Measurements from ENCODE around the gene TMEM161A.

TMEM161A gene

DNA sequence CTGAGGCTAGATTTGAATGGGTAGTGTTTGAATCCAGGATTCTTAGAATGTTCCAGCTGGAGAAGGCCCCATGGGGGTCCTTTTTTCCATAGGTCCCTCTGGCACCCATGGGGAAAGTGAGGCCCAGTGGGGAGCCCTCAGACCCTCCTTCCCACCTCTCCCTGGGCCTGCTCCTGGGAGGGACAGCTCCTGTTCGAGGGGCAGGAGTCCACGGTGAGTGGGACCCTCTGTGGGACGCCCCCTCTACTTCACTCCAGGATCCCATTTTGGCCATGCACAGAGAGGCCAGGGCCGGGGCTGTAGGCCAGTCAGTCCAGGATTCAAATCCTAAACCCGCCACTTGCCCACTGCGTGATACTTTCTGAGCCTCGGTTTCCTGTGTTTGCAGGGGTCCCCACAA, 24.2 kb upstream of the TMEM161A start:
- H3K4me3 ChIP-seq (ENCODE audit: low read depth, low read length), result no peak overlapping the region
- TF ChIP-seq, protein P1, sequence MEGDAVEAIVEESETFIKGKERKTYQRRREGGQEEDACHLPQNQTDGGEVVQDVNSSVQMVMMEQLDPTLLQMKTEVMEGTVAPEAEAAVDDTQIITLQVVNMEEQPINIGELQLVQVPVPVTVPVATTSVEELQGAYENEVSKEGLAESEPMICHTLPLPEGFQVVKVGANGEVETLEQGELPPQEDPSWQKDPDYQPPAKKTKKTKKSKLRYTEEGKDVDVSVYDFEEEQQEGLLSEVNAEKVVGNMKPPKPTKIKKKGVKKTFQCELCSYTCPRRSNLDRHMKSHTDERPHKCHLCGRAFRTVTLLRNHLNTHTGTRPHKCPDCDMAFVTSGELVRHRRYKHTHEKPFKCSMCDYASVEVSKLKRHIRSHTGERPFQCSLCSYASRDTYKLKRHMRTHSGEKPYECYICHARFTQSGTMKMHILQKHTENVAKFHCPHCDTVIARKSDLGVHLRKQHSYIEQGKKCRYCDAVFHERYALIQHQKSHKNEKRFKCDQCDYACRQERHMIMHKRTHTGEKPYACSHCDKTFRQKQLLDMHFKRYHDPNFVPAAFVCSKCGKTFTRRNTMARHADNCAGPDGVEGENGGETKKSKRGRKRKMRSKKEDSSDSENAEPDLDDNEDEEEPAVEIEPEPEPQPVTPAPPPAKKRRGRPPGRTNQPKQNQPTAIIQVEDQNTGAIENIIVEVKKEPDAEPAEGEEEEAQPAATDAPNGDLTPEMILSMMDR (IDR thresholded peaks at IDR 0.05; ENCODE audit: low read depth, low read length, missing control alignments), result no peak
- DNase-seq (ENCODE audit: low read depth), result no peak

DNA sequence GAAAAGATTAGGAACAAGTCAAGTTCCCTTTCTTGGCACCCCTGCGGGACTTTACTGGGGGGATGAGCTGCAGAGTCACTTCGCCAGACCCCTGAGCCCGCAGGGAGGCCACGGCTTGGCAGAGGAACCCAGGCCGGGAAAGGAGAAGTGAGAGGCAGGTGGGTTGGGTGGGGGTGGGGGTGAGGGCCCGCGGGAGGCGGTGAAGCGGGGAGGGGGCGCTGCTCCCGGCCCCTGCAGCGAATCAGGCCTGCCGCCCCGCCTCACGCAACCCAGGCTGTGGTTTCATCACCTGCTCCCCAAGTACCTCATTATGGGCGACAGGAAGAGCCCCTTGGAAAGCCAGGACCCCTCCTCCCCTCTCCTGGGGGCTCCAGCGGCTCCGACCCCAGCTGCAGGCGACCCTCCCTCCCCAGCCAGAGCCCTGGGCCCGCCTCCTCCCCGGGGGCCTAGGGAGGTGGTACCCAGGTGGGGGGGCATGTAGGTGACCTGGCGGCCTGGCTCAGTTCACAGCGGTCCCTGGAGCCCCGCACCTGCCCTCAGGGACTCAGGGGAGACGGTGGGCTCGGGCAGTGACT, 22.3 kb upstream of the TMEM161A start:
- DNase-seq (ENCODE audit: low read depth), result no peak
- TF ChIP-seq, protein P1 (IDR thresholded peaks at IDR 0.05; ENCODE audit: low read depth, low read length, missing control alignments), result no peak
- H3K4me3 ChIP-seq (ENCODE audit: low read depth, low read length), result peak overlapping the region; percentile 30

DNA sequence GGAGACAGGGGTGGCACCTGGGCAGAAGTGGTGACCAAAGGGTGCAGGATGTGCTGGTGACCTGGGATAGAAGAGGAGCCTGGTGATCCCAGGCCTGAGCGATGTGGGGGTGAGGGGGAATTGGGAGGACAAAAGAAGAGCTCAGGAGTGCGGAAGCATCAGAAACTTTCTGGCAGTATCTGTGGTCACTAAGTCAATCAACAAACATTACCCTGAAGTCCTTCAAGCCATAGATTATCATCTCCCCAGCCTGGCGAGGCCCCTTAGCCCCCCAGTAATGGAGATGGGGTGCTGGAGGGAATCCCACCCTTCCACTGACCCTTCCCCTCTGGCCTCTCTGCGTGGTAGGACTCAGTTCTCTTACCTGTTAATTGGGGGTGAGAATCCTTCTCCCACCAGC, 21.3 kb upstream of the TMEM161A start:
- TF ChIP-seq, protein P1 (IDR thresholded peaks at IDR 0.05; ENCODE audit: low read depth, low read length, missing control alignments), result no peak
- DNase-seq (ENCODE audit: low read depth), result no peak
- H3K4me3 ChIP-seq (ENCODE audit: low read depth, low read length), result no peak overlapping the region

DNA sequence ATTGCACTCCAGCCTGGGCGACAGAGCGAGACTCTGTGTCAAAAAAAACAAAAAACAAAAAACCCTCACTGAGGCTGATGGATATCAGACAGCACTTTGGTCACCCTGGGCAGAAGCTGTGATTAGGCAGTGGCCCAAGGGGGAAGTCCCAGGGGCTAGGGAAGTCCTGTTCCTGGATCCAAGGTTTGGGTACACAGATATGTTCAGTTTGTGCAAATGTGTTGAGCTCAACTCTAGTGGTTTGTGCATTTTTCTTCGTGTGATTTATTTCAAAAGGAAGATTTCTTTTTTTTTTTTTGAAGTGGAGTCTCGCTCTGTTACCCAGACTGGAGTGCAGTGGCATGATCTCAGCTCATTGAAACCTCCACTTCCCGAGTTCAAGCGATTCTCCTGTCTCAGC, 19.5 kb upstream of the TMEM161A start:
- TF ChIP-seq, protein P1 (IDR thresholded peaks at IDR 0.05; ENCODE audit: low read depth, low read length, missing control alignments), result no peak
- DNase-seq (ENCODE audit: low read depth), result no peak
- no peak overlapping the region for H3K4me3 ChIP-seq (ENCODE audit: low read depth, low read length)

DNA sequence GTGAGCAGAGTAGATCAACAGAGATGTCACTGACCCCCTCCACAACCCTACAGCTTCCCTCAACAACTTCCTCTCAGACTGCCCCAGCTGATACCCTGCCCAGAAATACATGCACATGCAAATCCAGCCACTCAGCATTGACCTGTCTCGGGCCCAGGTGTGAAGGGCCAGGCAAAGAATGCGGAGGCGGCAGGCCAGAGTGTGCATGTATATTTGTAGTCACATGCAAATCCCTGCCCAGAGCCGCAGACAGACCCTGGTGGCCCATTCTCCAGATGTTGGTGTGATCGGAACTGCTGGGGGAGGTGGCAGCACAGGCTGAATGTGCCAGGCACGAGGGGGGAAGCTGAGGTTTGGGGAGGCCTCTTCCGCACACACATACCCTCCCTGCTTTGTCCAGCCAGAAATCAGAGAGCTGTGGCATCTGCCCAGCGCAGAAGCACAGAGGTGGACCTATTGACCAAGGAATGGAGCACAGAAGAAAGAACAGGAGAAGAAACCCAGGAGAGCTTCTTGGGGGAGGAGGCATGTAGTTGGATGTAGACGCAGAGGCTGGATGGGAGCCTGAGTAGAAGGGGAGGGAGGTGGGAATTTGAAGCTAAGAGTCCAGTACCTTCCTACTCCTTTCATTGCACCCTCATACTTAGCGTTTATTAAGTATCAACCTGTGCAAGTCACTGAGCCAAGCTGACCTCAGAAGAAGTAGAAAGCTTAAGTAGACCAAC, 17.4 kb upstream of the TMEM161A start:
- H3K4me3 ChIP-seq (ENCODE audit: low read depth, low read length), result no peak overlapping the region
- peak; percentile 90 for DNase-seq (ENCODE audit: low read depth)
- TF ChIP-seq, protein P1 (IDR thresholded peaks at IDR 0.05; ENCODE audit: low read depth, low read length, missing control alignments), result no peak

DNA sequence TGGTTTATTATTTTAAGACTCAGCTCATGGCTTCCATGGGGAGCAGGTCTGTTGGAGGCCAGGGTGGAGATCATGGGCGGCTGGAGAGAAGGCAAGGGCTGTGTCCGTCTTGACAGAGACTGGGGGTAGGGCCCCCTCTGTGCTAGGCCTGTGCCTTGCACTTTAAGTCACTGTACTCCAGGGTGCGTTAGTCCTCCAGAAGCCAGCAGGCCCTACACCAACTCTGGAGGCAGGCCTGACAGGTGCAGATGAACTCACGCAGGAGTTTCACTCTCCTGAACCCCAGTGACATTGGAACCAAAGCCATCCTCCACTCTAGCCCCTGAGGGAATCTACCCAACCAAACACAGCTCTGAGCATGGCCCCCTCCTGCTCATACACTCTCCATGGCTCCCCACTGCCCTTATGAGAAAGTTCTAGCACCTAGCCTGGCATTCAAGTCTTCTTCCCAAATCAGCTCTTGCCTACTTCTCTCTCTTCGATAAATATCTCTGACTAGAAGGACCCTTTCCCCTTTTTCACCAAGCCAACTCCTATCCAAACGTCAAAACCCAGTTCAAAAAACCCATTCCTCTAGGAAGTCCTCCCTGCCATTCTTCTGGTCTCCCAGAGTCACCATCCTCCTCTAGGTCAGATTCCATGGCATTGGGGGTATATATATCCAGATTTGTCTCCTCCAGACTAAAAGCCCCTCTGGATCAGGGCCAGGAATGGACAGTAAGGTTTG, 16.7 kb upstream of the TMEM161A start:
- DNase-seq (ENCODE audit: low read depth), result no peak
- TF ChIP-seq, protein P1 (IDR thresholded peaks at IDR 0.05; ENCODE audit: low read depth, low read length, missing control alignments), result peak; percentile 26

More for the DNA sequence above, 16.7 kb upstream of the TMEM161A start:
- no peak overlapping the region for H3K4me3 ChIP-seq (ENCODE audit: low read depth, low read length)

Data from GM12864 (cell line).